GM19193 (cell line): ENCODE data around the gene GAMT.

Experiments used
- POLR2A ChIP-seq: IDR thresholded peaks from 4 replicates; pipeline ENCODE4 v1.6.1; 2011; ENCODE audit not compliant: insufficient read depth, insufficient read length; ENCODE audit errors: extremely low read depth

Gene GAMT

DNA sequence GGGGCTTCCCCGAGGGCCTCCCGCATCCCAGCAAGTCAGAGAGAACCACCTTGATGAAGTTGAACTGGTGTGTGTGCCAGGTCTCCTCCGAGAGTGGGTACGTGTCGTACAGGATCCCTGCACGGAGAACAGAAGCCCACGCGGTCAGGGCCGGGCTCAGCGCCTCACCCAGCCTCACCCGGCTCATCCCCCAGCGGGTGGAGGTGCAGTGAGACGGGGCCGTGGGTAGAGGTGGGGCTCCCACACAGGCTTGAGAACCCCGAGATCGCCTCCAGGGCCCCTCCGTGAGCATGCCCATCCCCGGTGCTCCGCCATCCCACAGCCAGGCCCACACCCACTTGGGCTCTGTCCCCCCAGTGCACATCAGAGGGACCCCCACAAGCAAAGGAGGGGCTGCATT lies 2.3 kb downstream of the GAMT start:
- no peak for TF ChIP-seq POLR2A

DNA sequence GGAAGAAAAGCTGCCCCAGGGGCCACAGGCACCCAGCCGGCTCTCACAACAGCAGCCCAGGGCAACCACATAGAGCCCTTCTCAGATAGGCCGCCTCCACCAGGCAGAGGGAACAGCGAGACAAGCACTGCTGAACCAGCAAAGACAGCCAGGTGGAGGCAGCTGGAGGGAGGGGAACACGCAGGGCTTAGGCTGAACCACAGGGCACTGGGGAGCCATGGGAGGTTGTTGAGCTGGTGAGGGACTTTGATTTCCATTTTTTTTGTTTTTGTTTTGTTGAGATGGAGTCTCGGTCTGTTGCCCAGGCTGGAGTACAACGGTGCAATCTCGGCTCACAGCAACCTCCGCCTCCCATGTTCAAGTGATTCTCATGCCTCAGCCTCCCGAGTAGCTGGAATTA lies 3.5 kb downstream of the GAMT start:
- no peak for TF ChIP-seq POLR2A

DNA sequence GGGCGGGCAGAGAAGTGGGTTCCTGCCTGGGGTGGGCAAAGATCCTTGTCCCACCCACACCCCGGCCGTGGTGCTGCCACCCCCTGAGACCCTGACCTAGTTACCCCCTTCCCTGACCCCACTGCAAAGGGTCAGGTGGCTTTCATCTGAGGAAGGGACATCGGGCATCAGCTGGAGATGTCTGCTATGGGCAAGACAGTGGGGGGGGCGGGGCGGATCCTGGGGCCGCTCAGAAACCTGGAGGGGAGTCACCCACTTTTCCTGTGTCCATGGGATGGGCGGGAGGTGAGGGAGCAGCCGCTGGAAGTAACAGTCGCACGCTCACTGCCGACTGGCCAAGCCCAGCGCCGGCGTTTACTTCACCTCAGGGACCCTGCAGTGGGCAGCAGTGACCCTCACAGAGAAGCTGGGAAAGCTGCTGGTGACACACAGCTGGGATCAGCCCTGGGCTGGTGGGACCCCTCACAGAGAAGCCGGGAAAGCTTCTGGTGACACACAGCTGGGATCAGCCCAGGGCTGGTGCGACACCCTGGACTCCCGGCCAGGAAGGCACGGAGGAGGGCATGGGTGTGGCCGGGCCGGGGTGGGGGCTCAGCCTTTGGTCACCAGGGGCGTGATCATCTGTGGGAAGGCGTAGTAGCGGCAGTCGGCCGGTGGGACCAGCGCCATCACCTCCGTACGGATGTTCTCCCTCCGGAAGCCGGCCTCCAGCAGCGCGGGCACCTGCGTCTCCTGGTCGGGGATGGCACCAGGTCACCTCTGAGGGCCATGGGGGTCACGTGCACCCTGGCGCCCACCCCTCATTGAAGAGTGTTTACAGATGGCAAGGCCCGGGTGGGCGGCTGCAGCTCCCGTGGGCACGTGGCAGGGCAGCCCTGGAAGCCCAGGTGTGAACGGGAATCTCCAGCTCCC lies 4.3 kb downstream of the GAMT start:
- no peak for TF ChIP-seq POLR2A

DNA sequence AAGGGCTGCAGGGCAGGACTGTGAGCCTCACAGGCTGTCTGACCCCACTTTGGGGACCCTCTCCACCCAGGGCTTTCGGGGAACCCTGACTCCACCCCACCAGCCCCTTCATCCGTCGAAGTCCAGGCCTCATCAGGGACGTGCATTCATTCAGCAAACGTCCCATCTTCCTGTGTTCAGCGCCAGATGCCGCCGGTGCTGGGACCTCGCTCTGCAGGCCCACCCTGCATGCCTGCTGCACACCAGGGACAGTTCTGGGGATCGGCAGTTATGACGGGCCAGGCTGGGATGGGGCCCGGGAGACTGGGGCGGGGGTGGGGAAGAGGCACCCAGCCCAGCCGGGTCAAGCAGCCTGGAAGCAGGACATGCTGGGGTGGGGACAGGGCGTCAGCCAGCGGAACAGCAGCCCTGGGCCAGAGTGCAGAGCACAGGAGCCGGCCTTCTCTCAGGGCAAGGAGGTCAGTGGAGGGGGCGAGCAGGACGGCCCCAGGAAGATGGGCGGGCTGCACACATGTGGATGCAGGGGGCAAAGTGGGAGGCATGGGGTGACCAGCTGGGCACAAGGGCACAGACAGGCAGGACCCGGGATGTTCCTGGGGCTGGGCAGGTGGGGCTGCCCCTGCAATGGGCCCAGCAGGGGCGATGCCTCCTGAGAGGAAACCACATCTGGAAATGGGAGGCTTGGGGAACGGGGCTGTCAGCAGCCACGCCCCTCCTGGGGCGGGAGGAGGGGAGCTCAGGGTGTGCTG lies 5.1 kb downstream of the GAMT start:
- TF ChIP-seq POLR2A, result no peak

DNA sequence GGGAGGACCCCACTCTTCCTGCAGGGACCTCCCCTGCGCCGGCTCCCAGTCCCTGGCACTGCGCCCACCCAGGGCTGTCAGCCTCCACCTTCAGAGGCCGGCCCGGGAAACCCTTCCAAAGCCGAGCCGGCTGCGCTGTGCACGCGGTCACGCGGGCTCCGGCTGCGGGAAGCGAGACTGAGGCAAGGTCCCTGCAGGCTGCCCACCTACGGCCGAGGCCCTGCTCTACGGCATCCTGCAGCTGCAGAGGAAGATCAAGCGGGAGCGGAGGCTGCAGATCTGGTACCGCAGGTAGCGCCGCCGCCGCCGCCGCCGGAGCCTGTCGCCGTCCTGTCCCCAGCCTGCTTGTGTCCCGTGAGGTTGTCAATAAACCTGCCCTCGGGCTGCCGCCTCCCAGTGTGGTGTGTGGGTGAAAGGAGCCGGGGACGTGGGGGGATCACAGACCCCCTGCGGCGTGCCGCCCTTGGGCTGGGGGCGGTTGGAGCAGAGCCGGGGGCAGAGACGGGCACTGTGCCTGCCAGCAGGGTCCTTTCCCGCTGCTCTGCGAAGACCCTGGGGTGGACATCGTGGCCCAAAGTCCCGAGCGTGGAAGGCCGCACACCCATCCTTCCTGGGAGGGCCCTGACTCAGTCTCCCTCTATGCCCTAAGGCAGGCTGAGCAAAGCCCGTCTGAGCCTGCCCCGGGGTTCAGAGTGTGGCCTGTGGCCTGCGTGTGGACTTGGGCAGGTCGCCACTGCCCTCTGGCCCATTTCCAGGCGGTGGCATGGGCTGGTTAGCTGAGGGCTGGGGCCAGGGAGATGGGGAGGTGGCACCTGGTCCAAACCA lies 5.9 kb downstream of the GAMT start:
- no peak for TF ChIP-seq POLR2A

DNA sequence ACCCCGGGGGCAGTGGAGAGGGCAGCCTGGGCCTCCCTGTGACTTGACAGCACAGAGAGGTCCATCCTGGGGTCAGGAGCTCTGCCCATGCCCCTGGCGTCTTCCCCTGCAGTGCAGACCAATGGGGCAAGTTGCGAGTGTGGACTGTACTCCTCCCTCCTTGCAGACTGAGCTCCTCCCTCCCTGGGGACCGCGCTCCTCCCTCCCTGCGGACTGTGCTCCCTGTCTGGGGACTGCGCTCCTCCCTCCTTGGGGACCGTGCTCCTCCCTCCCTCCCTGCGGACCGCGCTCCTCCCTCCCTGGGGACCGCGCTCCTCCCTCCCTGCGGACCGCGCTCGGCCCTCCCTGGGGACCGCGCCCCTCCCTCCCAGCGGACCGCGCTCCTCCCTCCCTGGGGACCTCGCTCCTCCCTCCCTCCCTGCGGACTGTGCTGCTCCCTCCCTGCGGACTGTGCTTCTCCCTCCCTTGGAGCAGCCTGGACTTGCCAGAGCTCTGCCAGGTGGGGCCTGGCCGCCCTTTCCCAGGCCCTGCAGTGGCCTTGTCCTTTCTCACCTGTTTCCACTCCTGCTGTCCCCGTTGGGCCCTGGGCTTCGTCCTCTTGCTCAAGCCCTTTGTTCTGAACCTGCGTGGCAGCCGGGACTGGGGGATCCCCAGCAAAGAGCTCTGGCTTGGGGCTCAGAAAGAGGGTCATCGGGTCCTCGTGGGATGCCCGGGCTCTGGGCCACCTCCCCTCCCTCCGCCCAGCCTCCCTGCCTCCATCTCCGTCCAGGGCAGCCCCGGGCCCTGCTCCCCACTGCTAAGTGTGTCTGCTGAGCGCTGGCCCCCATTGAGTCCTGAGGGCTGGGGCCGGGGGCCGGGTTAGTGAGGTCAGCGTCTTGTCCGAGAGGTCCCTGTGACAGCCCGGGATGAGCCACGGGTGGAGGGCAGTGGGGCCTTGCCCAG lies 6.8 kb downstream of the GAMT start:
- no peak for TF ChIP-seq POLR2A

DNA sequence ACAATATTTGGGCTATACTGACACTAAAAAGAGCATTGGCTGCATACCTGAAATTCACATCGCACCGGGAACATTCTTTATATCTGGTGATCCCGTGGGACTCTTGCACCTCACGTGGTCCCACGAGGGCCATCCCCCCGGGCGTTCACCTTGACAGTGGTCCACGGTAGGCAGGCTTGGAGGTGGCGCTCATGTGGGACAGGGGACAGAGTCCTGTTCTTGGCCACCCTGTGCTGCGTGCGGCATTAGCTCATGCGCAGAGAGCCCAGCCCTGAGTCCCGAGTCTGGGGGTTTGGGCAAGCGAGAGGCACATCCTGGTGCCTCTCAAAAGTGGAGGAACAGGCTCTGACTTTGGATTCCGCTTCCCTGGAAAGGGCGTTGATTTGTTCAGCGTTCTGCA lies 7.5 kb downstream of the GAMT start:
- TF ChIP-seq POLR2A, result no peak

DNA sequence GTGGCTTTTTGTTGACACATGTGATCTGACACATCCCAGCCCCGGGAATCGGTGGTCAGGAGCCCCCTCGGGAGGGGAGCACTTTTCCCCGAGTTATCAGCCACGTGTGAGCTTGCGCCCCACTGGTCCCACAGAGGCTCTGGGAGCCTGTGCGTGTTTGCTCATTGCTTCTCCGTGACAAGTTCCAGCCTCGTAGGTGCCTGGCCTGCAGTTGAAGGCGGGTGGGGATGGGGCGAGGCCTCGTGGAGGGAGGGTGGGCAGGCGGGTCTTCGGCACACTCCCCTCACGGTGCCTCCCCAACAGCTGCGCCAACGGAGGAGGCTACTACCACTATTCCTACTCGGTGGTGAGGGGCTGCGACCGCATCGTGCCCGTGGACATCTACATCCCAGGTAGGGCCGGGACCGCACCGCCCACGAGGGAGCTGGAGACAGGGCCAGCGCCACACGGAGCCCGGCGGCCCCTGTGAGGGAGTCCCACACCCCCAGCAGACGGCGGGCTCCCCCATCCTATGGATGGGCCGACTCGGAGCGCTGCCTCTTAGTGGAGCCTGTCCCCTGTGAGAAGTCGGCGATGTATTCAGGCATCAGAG lies 8.3 kb downstream of the GAMT start:
- no peak for TF ChIP-seq POLR2A

DNA sequence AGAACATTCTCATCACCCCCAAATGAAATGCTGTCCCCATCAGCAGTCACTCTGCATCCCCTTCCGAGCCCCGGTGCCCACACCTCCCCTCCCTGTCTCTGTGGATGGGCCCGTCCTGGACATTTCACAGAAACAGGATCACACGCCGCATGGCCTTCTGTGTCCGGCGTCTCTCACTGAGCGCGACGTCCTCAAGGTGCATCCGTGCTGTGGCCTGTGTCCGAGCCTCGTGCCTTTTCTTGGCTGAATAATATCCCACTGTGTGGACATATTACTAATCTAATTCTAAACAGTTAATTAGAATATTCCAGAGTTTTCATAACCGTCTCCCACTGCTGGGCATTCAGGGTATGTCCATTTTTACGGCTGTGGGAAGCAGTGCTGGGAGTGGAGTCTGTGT lies 8.9 kb downstream of the GAMT start:
- no peak for TF ChIP-seq POLR2A

DNA sequence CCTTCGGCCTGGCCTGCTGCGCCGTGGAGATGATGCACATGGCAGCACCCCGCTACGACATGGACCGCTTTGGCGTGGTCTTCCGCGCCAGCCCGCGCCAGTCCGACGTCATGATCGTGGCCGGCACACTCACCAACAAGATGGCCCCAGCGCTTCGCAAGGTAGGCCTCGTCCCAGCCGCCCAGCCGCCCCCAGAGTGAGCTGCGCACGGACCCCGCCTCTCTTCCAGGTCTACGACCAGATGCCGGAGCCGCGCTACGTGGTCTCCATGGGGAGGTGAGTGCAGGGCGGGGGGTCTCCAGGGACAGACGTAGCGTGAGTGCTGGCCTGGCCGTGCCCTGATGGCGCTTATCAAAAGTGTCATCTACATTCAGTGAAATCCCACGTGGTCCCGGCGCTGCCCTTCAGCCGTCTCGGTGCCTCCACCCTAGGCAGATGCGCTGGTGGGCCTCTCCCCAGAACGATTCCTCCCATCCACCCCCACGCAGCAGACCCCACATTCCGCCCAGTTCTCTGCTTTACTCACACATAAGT lies 10.4 kb downstream of the GAMT start:
- TF ChIP-seq POLR2A, result no peak

DNA sequence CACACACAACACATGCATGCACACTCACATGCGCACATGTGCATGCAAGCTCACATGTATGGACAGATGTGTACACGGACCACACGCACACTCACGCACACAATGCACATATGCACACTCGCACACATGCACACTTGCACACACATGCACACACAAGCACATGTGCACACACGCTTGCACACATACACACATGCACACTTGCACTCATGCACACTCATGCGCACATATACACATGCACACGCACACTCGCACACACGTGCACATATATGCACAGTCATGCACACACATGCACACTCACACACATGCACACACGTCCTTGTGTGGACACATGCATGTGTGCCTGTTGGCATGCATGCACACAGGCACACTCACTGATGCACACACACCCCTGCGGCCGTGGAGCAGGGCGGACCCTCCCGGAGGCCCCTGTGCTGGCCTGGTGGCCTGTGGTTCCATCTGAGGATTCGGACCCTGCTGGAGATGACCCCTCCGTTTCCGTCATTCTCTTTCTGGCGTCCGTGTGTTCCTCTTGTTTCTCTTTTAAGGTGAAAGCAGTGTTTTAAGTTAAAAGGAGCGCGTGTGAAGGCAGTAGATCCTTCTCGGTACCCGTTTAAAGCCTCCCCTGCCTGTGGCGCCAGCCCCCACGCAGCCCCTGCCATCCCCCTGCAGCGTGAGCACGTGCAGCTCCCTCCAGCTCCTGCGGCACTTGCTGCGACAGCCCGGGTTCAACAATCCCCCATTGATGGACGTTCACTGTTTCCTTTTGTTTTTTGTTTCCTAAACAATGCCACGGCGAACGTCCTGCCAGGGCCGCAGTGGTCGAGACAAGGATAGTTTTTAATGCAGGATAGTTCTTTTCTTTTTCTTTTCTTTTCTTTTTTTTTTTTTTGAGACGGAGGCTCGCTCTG lies 12.1 kb downstream of the GAMT start:
- no peak for TF ChIP-seq POLR2A

DNA sequence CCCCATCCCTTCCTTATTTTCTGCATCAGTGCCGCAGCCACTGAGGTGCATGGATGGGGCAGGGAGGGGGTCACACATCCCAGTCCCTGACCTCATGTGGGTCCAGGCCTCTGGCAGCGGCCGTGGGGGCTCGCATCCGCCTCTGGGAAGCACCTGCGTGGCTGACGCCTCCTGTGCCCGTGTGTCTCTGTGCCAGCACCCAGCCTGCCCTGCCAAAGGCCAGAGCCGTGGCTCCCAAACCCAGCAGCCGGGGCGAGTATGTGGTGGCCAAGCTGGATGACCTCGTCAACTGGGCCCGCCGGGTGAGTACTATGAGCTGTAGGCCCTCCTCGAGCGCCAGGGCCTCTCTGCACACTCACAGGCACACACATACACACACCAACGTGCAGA lies 12.7 kb downstream of the GAMT start:
- TF ChIP-seq POLR2A, result no peak

DNA sequence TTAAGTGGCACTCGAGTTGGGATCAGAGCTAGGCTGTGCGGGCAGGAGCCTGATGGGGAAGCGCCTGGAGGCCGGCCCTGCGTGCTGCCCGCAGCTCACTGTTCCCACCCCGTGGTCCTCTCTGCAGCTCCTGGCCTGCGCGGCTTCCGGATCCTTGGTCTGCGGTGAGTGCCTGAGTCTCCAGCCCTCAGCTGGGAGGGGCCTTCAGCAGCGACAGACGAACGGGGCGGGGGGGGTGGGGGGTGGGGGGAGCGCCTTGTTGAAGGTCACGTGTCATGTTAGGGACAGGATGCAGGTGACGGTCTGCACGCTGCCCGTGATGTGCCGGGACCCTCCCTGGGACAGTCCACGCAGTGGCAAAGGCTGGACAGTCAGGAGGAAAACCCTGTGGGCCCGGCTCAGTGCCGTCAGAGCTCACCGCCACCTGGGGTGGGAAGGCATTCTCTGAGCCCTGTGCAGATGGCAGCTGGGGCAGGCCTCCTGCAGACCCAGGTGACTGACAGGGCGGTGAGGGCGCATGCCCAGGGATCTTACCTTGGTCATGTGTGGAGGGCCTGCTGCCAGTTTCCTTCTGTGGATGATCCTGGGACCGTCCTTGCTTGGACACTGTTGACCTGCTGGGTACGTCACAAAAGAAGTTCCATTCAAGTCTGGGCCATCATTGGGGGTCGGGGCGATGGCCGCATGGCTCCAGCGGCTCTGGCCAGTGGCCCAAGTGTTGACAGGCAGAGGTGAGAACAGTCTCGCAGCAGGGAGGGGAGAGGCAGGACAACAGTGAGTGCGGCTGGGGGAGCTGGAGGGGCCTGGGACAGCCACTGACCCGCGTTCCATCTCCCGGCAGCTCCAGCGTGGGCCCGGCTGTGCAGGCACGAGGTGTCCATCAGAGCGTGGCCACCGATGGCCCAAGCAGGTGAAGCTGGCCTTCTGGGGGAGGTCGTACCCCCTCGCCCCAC lies 13.4 kb downstream of the GAMT start:
- TF ChIP-seq POLR2A, result no peak
